ENCODE measurements around the gene CENPP. TPM values are rescaled to one million over a fixed set of nuclear protein-coding genes. Genes with fewer than 3 reads are reported as not detected.

The CENPP gene
- total RNA-seq, 1 experiment from 2014 or later: 7.2 TPM

DNA sequence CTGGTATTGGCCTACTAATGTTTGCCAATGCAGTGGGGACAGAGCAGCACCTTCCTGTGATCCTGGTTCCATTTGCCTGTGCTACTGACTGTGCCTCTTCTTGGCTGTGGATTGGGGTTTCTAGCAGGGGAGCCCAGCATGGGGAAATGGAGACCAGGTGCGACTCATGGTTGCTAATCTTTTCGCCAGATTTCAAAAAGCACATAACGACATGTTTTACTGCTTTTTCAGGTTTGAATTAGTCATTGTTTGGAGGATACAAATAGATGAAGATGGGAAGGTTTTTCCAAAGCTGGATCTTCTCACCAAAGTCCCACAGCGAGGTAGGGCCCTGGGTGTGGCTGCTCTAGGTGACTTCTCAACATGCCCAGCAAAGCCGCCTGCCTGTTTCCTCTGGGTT, 286.5 kb downstream of the CENPP start:
- TF ChIP-seq, protein P1, sequence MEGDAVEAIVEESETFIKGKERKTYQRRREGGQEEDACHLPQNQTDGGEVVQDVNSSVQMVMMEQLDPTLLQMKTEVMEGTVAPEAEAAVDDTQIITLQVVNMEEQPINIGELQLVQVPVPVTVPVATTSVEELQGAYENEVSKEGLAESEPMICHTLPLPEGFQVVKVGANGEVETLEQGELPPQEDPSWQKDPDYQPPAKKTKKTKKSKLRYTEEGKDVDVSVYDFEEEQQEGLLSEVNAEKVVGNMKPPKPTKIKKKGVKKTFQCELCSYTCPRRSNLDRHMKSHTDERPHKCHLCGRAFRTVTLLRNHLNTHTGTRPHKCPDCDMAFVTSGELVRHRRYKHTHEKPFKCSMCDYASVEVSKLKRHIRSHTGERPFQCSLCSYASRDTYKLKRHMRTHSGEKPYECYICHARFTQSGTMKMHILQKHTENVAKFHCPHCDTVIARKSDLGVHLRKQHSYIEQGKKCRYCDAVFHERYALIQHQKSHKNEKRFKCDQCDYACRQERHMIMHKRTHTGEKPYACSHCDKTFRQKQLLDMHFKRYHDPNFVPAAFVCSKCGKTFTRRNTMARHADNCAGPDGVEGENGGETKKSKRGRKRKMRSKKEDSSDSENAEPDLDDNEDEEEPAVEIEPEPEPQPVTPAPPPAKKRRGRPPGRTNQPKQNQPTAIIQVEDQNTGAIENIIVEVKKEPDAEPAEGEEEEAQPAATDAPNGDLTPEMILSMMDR (IDR thresholded peaks at IDR 0.05; ENCODE audit: unreplicated experiment): no peak
- H3K27me3 Mint-ChIP-seq (ENCODE audit: unreplicated experiment): no peaks in the 10 kb centered on the region
- intact Hi-C loops (cut with micrococcal nuclease; ENCODE audit: unreplicated experiment): no loop called here
- H3K27ac Mint-ChIP-seq (ENCODE audit: unreplicated experiment): no peak overlapping the region
- no peak overlapping the region for H3K4me3 Mint-ChIP-seq (ENCODE audit: low read depth, unreplicated experiment)
- H3K36me3 Mint-ChIP-seq (ENCODE audit: insufficient read depth, unreplicated experiment): no peaks in the 10 kb centered on the region
- no peaks in the 10 kb centered on the region for H3K9me3 Mint-ChIP-seq (ENCODE audit: low read depth, unreplicated experiment)
- H3K4me1 Mint-ChIP-seq (ENCODE audit: low read depth, unreplicated experiment): no peaks in the 10 kb centered on the region
- DNase-seq: no peak
- CTCF ChIA-PET: no interaction called here
- no TSS peak for BruUV-seq (replicated peaks)

DNA sequence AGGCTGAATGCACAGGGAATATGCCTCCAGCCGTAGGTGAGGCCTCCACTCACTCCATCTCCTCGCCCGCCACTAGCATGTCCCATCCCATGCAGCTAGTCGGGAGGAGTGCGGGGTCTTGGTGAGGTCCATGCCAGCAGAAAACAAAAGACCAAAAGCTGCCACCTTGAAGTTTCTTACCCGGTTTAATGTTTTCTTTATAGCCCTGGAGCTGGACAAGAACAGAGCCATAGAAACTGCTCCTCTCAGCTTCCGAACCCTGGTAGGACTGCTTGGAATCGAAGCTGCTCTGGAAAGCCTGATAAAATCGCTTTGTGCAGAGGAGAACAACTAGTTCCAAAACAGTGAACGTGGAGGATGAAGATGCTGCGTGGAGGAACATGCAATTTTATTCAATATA, 287.1 kb downstream of the CENPP start:
- Mint-ChIP-seq H3K27ac (ENCODE audit: unreplicated experiment) (no peak overlapping the region), H3K27me3 (ENCODE audit: unreplicated experiment) (no peaks in the 10 kb centered on the region), H3K4me3 (ENCODE audit: low read depth, unreplicated experiment) (no peak overlapping the region), H3K9me3 (ENCODE audit: low read depth, unreplicated experiment) (no peaks in the 10 kb centered on the region), H3K4me1 (ENCODE audit: low read depth, unreplicated experiment) (no peaks in the 10 kb centered on the region), H3K36me3 (ENCODE audit: insufficient read depth, unreplicated experiment) (no peaks in the 10 kb centered on the region)
- BruUV-seq (replicated peaks): no TSS peak
- TF ChIP-seq, protein P1 (IDR thresholded peaks at IDR 0.05; ENCODE audit: unreplicated experiment): no peak
- DNase-seq: no peak
- intact Hi-C loops (cut with micrococcal nuclease; ENCODE audit: unreplicated experiment): no loop called here
- CTCF ChIA-PET: no interaction called here

DNA sequence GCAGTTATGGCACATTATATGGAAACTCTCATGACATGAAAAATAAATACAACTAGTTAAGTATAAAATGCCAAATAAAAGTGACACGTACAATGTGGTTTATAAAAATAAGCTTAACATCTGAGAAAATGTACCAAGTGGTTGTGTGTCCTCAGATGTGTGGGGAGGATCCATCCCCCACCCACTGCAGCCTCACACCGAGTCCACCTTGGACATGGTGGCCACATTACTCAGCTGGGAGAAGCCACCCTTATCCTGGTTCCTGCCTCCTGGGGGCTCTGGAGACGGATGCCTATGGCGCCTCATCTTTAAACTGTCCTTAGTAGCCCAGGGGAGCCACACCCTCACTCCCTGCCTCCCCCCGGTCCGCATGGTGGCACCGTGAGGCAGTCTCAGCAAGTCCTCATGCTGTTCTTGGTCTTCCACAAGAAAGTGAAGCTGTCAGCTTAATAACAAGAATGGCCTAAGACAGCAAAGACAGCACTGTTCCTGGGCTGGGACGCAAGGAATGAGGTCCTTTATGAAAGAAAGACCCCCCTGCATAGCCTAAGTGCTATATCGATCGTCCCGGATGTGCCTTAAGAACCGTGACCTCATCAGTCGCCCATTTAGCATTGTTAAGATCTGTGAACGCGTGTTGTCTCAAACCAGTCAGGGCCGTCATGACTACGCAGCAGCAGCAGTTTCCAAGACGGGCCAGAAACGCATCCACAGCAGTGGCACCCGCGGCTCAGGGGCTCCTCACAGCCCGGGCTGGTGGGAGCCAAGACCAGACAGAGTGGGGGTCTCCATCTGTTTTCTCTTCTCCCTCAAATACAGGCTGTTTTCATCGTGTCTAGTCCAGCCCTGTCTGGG, 287.7 kb downstream of the CENPP start:
- TF ChIP-seq, protein P1 (IDR thresholded peaks at IDR 0.05; ENCODE audit: unreplicated experiment): no peak
- CTCF ChIA-PET: no interaction called here
- Mint-ChIP-seq H3K4me1 (ENCODE audit: low read depth, unreplicated experiment) (no peaks in the 10 kb centered on the region), H3K27me3 (ENCODE audit: unreplicated experiment) (no peaks in the 10 kb centered on the region), H3K4me3 (ENCODE audit: low read depth, unreplicated experiment) (no peak overlapping the region), H3K36me3 (ENCODE audit: insufficient read depth, unreplicated experiment) (no peaks in the 10 kb centered on the region), H3K27ac (ENCODE audit: unreplicated experiment) (no peak overlapping the region), H3K9me3 (ENCODE audit: low read depth, unreplicated experiment) (no peaks in the 10 kb centered on the region)
- no TSS peak for BruUV-seq (replicated peaks)
- DNase-seq: no peak
- intact Hi-C loops (cut with micrococcal nuclease; ENCODE audit: unreplicated experiment): no loop called here

DNA sequence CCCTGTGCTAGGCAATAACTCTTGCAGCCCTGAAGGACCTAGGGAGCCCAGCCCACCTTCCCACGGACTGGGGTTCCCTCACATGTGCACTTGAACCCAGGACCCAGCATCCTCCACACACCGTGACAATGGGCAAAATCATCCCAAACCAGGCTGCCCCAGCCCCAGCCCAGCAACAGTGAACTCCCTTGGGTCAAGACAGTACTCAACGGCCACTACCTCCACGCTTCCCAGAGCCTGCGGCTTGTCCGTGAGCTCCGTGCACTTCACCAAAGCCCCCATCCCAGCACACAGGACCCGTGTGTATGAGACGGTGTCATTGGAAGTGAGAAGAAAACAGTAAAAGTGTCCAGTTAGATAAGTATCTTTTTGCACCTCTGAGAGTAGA, 288.4 kb downstream of the CENPP start:
- intact Hi-C loops (cut with micrococcal nuclease; ENCODE audit: unreplicated experiment): no loop called here
- TF ChIP-seq, protein P1 (IDR thresholded peaks at IDR 0.05; ENCODE audit: unreplicated experiment): no peak
- BruUV-seq (replicated peaks): no TSS peak
- CTCF ChIA-PET: no interaction called here
- Mint-ChIP-seq H3K27ac (ENCODE audit: unreplicated experiment) (no peak overlapping the region), H3K4me1 (ENCODE audit: low read depth, unreplicated experiment) (no peaks in the 10 kb centered on the region), H3K4me3 (ENCODE audit: low read depth, unreplicated experiment) (no peak overlapping the region), H3K36me3 (ENCODE audit: insufficient read depth, unreplicated experiment) (no peaks in the 10 kb centered on the region), H3K27me3 (ENCODE audit: unreplicated experiment) (no peaks in the 10 kb centered on the region), H3K9me3 (ENCODE audit: low read depth, unreplicated experiment) (no peaks in the 10 kb centered on the region)
- DNase-seq: no peak
